ENCODE data around the gene GBF1. TPM values are rescaled to one million over a fixed set of nuclear protein-coding genes. Genes with fewer than 3 reads are reported as not detected.

The GBF1 gene
- polyA plus RNA-seq, 1 of the 3 experiments (the other 2 are of a cell fraction) = 12.3 TPM

DNA sequence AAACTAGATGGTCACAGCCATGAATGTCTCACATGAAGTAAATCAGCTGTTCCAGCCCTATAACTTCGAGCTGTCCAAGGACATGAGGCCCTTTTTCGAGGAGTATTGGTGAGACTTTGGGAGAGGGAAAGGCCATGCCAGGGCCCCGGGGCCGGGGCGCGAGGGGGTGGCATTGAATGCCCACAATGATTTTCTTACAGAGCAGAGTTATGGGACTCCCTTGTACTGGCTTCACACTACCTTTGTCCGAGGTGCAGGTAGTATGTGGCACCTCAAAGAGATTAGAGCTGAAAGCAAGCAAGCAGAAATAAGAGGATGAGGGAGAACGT lies 18.8 kb upstream of the GBF1 start:
- peaks cover 17% of the 10 kb centered on the region; the same call in 1 of the 2 replicates for H3K27me3 ChIP-seq (ENCODE audit: insufficient read depth)
- peak overlapping the region; percentile 56; the same call in 1 of the 2 replicates for H2AFZ ChIP-seq (ENCODE audit: low read depth)
- no peaks in the 10 kb centered on the region for H3K79me2 ChIP-seq (ENCODE audit: insufficient read depth)
- DNase-seq = no peak
- ChIA-PET CTCF (interaction anchor here (0.6 to 23.6 kb wide), 15 partner anchors 8 to 196 kb away, joined by 3 to 824 read pairs (median 3); partner anchors contain the start of gene NFKB2), POLR2A (interaction anchor here (1.2 to 1.4 kb wide), 2 partner anchors 18 to 173 kb away, joined by 3 to 6 read pairs; no protein-coding TSS in a partner anchor)
- peaks cover 0 to 20% of the 10 kb centered on the region in 2 experiments; a peak in 2 of 4 replicates for H3K4me1 ChIP-seq (ENCODE audit: control insufficient read depth in 1 of 2, insufficient read depth in 2 of 2, low read depth in 1 of 2, low read length in 1 of 2)
- TF ChIP-seq, protein P1, sequence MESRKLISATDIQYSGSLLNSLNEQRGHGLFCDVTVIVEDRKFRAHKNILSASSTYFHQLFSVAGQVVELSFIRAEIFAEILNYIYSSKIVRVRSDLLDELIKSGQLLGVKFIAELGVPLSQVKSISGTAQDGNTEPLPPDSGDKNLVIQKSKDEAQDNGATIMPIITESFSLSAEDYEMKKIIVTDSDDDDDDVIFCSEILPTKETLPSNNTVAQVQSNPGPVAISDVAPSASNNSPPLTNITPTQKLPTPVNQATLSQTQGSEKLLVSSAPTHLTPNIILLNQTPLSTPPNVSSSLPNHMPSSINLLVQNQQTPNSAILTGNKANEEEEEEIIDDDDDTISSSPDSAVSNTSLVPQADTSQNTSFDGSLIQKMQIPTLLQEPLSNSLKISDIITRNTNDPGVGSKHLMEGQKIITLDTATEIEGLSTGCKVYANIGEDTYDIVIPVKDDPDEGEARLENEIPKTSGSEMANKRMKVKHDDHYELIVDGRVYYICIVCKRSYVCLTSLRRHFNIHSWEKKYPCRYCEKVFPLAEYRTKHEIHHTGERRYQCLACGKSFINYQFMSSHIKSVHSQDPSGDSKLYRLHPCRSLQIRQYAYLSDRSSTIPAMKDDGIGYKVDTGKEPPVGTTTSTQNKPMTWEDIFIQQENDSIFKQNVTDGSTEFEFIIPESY (IDR thresholded peaks at IDR 0.05; ENCODE audit: borderline replicate concordance, low read depth) = no peak
- TF ChIP-seq NFIC (IDR thresholded peaks at IDR 0.05; ENCODE audit: borderline replicate concordance) (no peak), EP300 (IDR thresholded peaks at IDR 0.05; ENCODE audit: borderline replicate concordance in 1 of 2, low read depth in 1 of 2, low read length in 1 of 2) (no peak), GABPA (IDR thresholded peaks at IDR 0.05; ENCODE audit: low read depth) (no peak), SIN3A (IDR thresholded peaks at IDR 0.05; ENCODE audit: borderline replicate concordance, low read depth, low read length) (no peak), GATA2 (CRISPR knock-in tag; IDR thresholded peaks at IDR 0.05) (no peak), SMC3 (IDR thresholded peaks at IDR 0.05; ENCODE audit: low read depth, low read length) (no peak), EZH2phosphoT487 (IDR thresholded peaks at IDR 0.05; ENCODE audit: borderline replicate concordance, low read depth) (no peak), TCF12 (IDR thresholded peaks at IDR 0.05) (no peak)
- TF ChIP-seq, protein P2, sequence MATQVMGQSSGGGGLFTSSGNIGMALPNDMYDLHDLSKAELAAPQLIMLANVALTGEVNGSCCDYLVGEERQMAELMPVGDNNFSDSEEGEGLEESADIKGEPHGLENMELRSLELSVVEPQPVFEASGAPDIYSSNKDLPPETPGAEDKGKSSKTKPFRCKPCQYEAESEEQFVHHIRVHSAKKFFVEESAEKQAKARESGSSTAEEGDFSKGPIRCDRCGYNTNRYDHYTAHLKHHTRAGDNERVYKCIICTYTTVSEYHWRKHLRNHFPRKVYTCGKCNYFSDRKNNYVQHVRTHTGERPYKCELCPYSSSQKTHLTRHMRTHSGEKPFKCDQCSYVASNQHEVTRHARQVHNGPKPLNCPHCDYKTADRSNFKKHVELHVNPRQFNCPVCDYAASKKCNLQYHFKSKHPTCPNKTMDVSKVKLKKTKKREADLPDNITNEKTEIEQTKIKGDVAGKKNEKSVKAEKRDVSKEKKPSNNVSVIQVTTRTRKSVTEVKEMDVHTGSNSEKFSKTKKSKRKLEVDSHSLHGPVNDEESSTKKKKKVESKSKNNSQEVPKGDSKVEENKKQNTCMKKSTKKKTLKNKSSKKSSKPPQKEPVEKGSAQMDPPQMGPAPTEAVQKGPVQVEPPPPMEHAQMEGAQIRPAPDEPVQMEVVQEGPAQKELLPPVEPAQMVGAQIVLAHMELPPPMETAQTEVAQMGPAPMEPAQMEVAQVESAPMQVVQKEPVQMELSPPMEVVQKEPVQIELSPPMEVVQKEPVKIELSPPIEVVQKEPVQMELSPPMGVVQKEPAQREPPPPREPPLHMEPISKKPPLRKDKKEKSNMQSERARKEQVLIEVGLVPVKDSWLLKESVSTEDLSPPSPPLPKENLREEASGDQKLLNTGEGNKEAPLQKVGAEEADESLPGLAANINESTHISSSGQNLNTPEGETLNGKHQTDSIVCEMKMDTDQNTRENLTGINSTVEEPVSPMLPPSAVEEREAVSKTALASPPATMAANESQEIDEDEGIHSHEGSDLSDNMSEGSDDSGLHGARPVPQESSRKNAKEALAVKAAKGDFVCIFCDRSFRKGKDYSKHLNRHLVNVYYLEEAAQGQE (IDR thresholded peaks at IDR 0.05; ENCODE audit: low read depth, low read length) = no peak
- TF ChIP-seq, protein P3, sequence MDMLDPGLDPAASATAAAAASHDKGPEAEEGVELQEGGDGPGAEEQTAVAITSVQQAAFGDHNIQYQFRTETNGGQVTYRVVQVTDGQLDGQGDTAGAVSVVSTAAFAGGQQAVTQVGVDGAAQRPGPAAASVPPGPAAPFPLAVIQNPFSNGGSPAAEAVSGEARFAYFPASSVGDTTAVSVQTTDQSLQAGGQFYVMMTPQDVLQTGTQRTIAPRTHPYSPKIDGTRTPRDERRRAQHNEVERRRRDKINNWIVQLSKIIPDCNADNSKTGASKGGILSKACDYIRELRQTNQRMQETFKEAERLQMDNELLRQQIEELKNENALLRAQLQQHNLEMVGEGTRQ (IDR thresholded peaks at IDR 0.05; ENCODE audit: borderline replicate concordance, low read depth, low read length) = no peak
- TF ChIP-seq, protein P4, sequence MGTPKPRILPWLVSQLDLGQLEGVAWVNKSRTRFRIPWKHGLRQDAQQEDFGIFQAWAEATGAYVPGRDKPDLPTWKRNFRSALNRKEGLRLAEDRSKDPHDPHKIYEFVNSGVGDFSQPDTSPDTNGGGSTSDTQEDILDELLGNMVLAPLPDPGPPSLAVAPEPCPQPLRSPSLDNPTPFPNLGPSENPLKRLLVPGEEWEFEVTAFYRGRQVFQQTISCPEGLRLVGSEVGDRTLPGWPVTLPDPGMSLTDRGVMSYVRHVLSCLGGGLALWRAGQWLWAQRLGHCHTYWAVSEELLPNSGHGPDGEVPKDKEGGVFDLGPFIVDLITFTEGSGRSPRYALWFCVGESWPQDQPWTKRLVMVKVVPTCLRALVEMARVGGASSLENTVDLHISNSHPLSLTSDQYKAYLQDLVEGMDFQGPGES (IDR thresholded peaks at IDR 0.05; ENCODE audit: low read depth, low read length) = no peak
- TF ChIP-seq, protein P5, sequence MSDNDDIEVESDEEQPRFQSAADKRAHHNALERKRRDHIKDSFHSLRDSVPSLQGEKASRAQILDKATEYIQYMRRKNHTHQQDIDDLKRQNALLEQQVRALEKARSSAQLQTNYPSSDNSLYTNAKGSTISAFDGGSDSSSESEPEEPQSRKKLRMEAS (IDR thresholded peaks at IDR 0.05; ENCODE audit: low read depth) = no peak
- no peaks in the 10 kb centered on the region for H3F3A ChIP-seq (replicated peaks; ENCODE audit: insufficient read depth)
- H3K36me3 ChIP-seq (replicated peaks in 1 of 2; ENCODE audit: control insufficient read depth in 1 of 2, insufficient read depth in 2 of 2, low read length in 1 of 2) = no peaks in the 10 kb centered on the region
- no peak overlapping the region for H3K9ac ChIP-seq
- no peaks in the 10 kb centered on the region for H3K9me3 ChIP-seq
- no peaks in the 10 kb centered on the region for H4K20me1 ChIP-seq (ENCODE audit: insufficient read depth)
- H3K27ac ChIP-seq (ENCODE audit: low read depth in 2 of 2, low read length in 1 of 2) = no peak overlapping the region
- H3K9me2 ChIP-seq = no peaks in the 10 kb centered on the region
- 58% methylated on average over 8 of the region's 8 CpGs for WGBS (ENCODE audit: low lambda C conversion rate)
- H3K4me3 ChIP-seq (ENCODE audit: low read depth in 2 of 2, low read length in 1 of 2) = peak overlapping the region in 1 of 2 experiments; percentile 31; a peak in 1 of 4 replicates
- H3K4me2 ChIP-seq = peak overlapping the region; percentile 20; the same call in 1 of the 2 replicates
